Measurements from ENCODE around the gene IQUB.
"Not testable (repeated sequence)": the region's sequence is repeated elsewhere in the genome, so short reads cannot be mapped to it uniquely, and the experiment has no call there.

The IQUB gene

GRCh38 chr7:123538897-123539296, 4.5 kb upstream of the IQUB start:
- no peak for DNase-seq

GRCh38 chr7:123538189-123538714, 3.9 kb upstream of the IQUB start:
- no peak for DNase-seq

- no peak for DNase-seq
These were observed 2.7 kb upstream of the IQUB start for GRCh38 chr7:123537026-123537642.

DNA sequence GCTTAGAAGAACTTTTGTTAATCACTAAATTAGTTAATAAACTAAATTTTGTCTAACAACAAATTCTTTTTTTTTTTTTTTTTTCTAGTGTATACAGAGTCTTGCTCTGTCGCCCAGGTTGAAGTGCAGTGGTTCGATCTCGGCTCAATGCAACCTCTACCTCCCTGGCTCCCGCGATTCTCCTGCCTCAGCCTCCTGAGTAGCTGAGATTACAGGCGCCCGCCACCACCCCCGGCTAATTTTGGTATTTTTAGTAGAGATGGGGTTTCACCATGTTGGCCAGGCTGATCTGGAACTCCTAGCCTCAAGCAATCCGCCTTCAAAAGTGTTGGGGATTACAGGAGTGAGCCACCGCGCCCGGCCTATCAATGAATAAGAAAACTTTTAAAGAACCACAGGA, 1.1 kb upstream of the IQUB start:
- no peak for DNase-seq

DNA sequence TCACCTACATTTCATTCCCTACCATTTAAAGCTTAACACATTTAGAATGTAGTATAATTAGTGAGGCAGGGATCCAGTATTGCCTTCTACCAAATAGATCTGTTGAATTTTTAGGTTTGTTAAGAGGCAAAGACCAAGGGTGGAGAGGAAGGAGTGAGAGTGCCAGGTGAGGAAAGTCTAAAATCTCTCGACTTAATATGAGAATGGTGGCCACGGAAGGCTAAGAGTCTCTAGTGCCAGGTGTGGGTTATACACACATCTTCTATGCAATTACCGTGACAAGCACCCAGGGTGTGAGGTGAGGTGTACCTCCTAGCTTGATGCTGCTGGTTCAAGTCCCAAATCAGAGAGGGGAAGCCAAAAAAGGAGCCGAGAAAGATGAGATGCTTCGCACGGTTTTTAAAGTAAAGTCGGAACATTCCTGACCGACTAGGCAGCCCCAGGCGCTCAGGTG, 439 bp downstream of the IQUB start:
- no peak for DNase-seq

GRCh38 chr7:123533553-123533917, 860 bp downstream of the IQUB start:
- DNase-seq = no peak

GRCh38 chr7:123532788-123533552, 1.4 kb downstream of the IQUB start:
- not testable (repeated sequence) for DNase-seq

DNA sequence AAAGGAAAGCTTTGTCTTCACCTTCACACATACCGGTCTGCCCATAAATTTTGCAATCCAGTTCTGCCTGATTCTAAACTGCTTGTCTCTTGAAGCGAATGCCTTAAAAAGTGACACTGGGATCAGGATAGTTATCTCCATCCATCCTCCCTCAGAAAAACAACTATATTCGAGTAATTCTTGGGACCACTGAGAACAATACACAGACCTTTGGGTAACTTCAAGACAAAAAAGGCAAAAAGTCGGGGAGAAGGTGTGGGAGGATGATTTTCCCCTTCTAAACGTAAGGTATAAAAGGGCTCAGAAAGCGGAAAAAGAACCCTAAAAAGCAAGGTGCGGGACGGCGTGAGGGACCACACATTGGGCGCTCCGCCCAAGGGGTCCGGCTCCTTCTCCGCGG, 2.1 kb downstream of the IQUB start:
- DNase-seq = not testable (repeated sequence)

GRCh38 chr7:123530035-123530591, 4.3 kb downstream of the IQUB start:
- not testable (repeated sequence) for DNase-seq

DNA sequence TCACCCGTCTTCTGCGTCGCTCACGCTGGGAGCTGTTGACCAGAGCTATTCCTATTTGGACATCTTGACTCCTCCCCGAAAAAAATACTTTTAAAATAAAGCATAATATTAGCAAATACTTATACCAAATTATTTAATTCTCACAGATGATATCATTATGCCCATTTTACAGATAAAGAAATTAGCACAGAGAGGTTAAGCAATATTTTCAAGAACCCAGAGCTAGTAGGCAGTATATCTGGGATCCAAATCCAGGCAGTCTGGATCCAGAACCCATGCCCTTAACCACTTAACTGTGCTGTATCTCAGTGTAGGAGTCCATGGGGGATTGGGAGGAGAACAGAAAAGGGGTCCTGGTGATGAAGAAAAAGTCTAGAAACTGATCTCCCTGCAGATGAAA, 6.1 kb downstream of the IQUB start:
- DNase-seq = no peak

GRCh38 chr7:123527712-123528225, 6.6 kb downstream of the IQUB start:
- DNase-seq = not testable (repeated sequence)

GRCh38 chr7:123526533-123526932, 7.9 kb downstream of the IQUB start:
- not testable (repeated sequence) for DNase-seq

GRCh38 chr7:123522066-123522465, 12.3 kb downstream of the IQUB start:
- DNase-seq = no peak

- DNase-seq = no peak
These were observed 29.2 kb downstream of the IQUB start for GRCh38 chr7:123505221-123505620.

- DNase-seq = no peak
These were observed 32.2 kb downstream of the IQUB start for GRCh38 chr7:123502201-123502600.

DNA sequence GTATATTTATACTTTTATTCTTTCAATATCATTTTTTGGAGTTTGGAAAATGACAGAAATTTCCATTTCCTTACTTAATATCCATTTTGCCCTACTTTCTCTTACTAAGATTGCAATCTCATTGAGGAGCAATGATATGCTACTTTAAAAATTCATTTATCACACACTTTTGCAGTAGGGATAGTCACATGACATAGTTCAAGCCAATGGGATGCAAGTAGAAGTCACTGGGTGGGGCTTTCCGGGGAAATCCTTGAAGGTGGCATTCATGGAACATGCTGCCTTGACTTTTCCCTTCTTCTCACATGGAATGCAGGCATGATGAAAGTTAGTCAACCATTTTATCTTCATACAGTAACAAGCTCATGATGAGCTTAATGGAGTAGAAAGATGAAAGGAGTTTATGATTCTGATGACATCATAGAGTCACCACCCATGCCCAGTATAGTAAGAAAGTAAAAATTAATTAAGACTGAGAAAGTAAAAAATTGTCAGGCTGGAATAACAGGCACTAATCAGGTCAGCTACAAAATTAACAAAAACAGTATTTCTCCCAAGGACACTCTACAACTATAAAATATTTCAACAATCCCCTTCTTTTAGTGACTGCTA, 33.4 kb downstream of the IQUB start:
- DNase-seq = no peak

DNA sequence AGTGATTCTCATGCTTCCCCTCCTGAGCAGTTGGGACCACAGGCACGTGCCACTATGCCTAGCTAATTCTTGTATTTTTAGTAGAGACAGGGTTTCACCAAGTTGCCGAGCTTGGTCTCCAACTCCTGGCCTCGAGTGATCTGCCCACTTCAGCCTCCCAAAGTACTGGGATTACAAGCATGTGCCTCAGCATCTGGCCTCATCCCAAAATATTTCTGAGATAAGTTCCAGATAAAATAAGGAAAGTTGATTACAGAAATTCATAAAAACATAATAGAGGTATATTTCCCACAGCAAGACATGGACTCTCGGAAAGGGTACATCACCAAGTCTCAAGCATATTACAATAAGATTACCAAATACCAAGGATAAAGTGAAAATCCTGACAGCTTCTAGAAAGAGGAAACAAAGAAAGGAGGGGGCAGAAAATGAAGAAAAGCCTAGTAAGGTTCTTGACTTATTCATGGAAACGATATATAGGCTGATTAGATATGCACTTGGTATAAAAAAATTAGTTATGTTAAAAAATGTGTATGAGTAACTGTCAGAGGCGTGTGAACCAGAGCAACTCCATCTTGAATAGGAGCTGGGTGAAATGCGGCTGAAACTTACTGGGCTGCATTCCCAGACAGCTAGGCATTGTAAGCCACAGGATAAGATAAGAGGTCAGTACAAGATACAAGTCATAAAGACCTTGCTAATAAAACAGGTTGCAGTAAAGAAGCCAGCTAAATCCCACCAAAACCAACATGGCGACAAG, 35.0 kb downstream of the IQUB start:
- DNase-seq = no peak

DNA sequence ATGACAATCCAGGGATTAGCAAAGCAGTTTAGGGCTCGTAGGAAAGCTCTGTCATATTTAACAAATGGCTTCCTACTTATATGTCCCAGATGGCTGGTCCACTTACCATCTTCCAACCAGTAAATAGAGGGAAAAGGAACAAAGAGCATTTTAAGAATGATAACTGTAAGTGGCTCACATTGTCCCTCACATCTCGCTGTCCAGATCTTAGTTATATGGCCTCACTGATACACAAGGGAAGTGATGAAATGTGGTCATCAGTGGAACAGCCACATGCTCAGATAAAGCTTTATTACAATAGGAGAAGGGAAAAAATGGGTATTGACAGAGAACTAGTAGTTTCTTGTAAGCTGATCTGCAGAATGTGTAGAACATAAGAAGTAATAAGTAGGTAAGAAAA, 35.8 kb downstream of the IQUB start:
- no peak for DNase-seq

DNA sequence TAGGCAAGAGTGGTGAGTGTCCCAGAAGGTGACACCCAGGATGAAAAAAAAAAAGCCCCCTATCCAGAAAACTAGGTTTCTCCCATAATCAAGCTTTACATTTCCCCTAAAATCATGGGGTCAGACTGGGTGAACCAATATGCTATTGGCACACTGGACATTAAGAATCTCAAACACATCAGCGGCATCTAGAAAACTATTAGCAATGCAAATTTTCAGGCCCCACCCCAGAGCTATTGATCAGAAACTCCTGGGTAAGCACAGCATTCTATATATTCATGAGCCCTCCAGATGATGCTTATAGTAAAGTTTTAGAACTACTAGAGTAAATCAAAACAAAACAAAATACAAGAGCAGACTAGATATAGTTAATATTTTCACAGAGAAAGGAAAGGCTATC, 36.4 kb downstream of the IQUB start:
- DNase-seq = no peak

GRCh38 chr7:123494193-123494796, 40.1 kb downstream of the IQUB start:
- no peak for DNase-seq

DNA sequence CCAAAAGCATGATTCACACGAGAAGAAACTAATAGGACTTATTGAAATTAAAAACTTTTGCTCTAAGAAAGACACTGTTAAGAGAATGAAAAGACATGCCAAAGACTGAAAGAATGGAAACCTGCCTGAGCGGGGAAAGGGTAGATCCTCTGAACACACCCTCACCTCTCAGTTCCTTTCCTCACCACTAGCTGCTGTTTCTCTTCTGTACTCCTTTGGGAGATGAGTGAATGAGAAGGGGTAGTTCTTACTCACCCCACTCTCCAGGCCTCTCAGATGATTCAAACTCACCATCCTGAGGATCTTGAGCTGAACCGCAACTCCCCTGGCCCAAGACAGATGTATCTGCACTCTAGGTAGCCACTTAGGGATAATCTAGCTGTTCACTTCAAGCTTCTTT, 41.9 kb downstream of the IQUB start:
- DNase-seq = no peak

DNA sequence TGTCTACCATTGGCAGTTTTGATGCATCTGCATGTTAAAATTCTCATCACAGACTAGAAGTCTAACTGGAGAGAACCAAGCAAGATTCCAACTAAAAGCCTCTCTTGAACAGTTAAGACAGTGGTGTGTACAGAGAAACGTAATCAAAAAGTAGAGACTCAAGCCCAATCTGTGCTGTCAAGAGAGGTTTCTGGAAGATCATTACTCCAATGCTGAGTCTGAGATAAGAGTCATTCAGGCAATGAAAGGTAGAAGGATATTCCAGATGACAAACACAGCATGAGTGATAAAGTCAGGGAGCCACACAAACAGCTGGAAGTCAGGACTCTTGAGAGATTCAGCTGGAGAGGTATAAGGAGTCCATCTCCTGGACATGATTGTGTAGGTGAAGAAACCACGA, 48.7 kb downstream of the IQUB start:
- no peak for DNase-seq
